Sigmoid colon (tissue), 7 donors: ENCODE results near the gene DGAT2L6. TPM values are rescaled to one million over a fixed set of nuclear protein-coding genes. Genes with fewer than 3 reads are reported as not detected.
"Not testable (repeated sequence)": the region's sequence is repeated elsewhere in the genome, so short reads cannot be mapped to it uniquely, and the experiment has no call there.

Source experiments
- DNase-seq: peaks from one replicate; pipeline ENCODE4 v3.0.0-alpha.2; 2019
- H3K27ac ChIP-seq, 4 donors: fragments of 200-600 bp; sonication (generic); one replicate each; pipeline ENCODE4 v1.5.1; 2016 to 2019; ENCODE audit warnings: mild to moderate bottlenecking in 1 of 4
- H3K27me3 ChIP-seq, 3 donors: fragments of 200-600 bp; sonication (generic); one replicate each; pipeline ENCODE4 v1.5.1; 2019; ENCODE audit warnings: mild to moderate bottlenecking in 1 of 3
- H3K36me3 ChIP-seq, 4 donors: fragments of 200-600 bp; sonication (generic); one replicate each; pipeline ENCODE4 v1.5.1; 2016 to 2019
- H3K4me1 ChIP-seq, 4 donors: fragments of 200-600 bp; sonication (generic); one replicate each; pipeline ENCODE4 v1.5.1; 2017 to 2019
- H3K4me3 ChIP-seq, 4 donors: fragments of 200-600 bp; sonication (generic); one replicate each; pipeline ENCODE4 v1.5.1; 2017 to 2019; ENCODE audit warnings: mild to moderate bottlenecking in 2 of 4, moderate library complexity in 1 of 4
- H3K9me3 ChIP-seq, 4 donors: fragments of 200-600 bp in 3 of 4; sonication (generic) in 3 of 4; one replicate each; pipeline versions ENCODE4 v1.5.1 to v1.6.1; 2013 to 2019
- EP300 ChIP-seq, 4 donors: sonication (generic); formaldehyde crosslinking; IDR thresholded peaks; one replicate each; pipeline ENCODE4 v1.6.1; 2017; ENCODE audit warnings: antibody characterized with exemption in 4 of 4
- POLR2A ChIP-seq, 2 donors: fragments of 450-650 bp; IDR thresholded peaks; one replicate each; pipeline ENCODE4 v1.6.1; 2016; ENCODE audit warnings: antibody characterized with exemption in 2 of 2, mild to moderate bottlenecking in 2 of 2, moderate library complexity in 2 of 2
- POLR2AphosphoS5 ChIP-seq, 4 donors: sonication (generic); formaldehyde crosslinking; IDR thresholded peaks; one replicate each; pipeline ENCODE4 v1.6.1; 2017; ENCODE audit warnings: antibody characterized with exemption in 4 of 4
- WGBS, 2 donors: extraction: QIAGEN DNeasy Blood & Tissue Kit; methylation state at CpG; one replicate each; pipeline ENCODE4 v1.1.7; 2013; 5-methylcytosine and 5-hydroxymethylcytosine counted together
- intact Hi-C: fragments of 100-400 bp; cut with DNase I; formaldehyde crosslinking; loops from one replicate; pipeline ENCODE4 v1.15.1; 2023
- polyA plus RNA-seq, 3 donors: library from polyadenylated mRNA; stranded (reverse); fragments of 200-250 nt; gene quantifications; one replicate each; pipeline ENCODE4 v1.2.3, GENCODE V29; 2013
- total RNA-seq, 4 donors: library from RNA; depleted of rRNA; stranded (reverse); fragments of >200 nt; gene quantifications; one replicate each; pipeline ENCODE4 v1.1.0, GENCODE V29; 2016
- TF ChIP-seq, protein P1 (sequence below), 4 experiments: fragments of 450-650 bp in 3 of 4; fragments of 200-600 bp in 1 of 4; IDR thresholded peaks; one replicate each; pipeline ENCODE4 v1.5.1; 2016 to 2019; ENCODE audit warnings: antibody characterized with exemption in 4 of 4, mild to moderate bottlenecking in 3 of 4, moderate library complexity in 2 of 4
- donor health status: healthy with polysubstance abuse.
- donor health status: Bipolar disorder and iron deficiency.
- donor health status: healthy.

Gene DGAT2L6
- total and polyA plus RNA-seq, 7 donors = not detected

- Histone ChIP-seq H3K9me3 (no peaks in the 10 kb centered on the region), H3K27me3 (no peaks in the 10 kb centered on the region), H3K36me3 (no peaks in the 10 kb centered on the region), H3K27ac (no peak overlapping the region), H3K4me3 (no peak overlapping the region), H3K4me1 (no peaks in the 10 kb centered on the region)
- intact Hi-C loops = no loop called here
- WGBS, 2 donors = 66 to 87% methylated on average over 5 of the region's 5 CpGs
- DNase-seq = no peak
- TF ChIP-seq, protein P1, sequence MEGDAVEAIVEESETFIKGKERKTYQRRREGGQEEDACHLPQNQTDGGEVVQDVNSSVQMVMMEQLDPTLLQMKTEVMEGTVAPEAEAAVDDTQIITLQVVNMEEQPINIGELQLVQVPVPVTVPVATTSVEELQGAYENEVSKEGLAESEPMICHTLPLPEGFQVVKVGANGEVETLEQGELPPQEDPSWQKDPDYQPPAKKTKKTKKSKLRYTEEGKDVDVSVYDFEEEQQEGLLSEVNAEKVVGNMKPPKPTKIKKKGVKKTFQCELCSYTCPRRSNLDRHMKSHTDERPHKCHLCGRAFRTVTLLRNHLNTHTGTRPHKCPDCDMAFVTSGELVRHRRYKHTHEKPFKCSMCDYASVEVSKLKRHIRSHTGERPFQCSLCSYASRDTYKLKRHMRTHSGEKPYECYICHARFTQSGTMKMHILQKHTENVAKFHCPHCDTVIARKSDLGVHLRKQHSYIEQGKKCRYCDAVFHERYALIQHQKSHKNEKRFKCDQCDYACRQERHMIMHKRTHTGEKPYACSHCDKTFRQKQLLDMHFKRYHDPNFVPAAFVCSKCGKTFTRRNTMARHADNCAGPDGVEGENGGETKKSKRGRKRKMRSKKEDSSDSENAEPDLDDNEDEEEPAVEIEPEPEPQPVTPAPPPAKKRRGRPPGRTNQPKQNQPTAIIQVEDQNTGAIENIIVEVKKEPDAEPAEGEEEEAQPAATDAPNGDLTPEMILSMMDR (IDR thresholded peaks at IDR 0.05) = no peak
- no peak for TF ChIP-seq EP300 (IDR thresholded peaks at IDR 0.05)
Observed at GRCh38 chrX:70183091-70183490, 5.8 kb downstream of the DGAT2L6 start.

DNA sequence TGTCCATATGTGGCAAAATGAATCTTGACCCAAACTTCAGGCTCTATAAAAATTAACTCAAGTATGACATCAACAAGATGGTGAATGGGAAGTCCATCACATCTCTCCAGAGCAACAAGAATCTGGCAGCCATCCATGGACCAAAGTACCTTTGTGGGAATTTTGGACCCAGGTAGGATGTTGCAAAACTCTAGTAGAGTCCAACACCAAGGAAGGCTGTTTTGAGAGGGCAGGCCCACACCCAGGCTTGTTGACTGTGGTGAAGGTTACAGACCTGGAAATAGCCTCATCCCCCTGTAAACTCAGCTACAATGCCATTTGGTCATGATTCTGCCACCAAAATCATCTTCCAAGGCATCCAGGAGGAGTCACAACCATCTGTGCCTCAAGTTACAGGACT lies 12.9 kb downstream of the DGAT2L6 start:
- DNase-seq = no peak
- Histone ChIP-seq H3K4me1 (no peaks in the 10 kb centered on the region), H3K9me3 (no peaks in the 10 kb centered on the region), H3K27me3 (no peaks in the 10 kb centered on the region), H3K4me3 (no peak overlapping the region), H3K27ac (no peak overlapping the region), H3K36me3 (no peaks in the 10 kb centered on the region)
- intact Hi-C loops = no loop called here
- TF ChIP-seq POLR2AphosphoS5 (IDR thresholded peaks at IDR 0.05) = no peak
- TF ChIP-seq EP300 (IDR thresholded peaks at IDR 0.05) = no peak
- no peak for TF ChIP-seq POLR2A (IDR thresholded peaks at IDR 0.05)
- TF ChIP-seq, protein P1 (IDR thresholded peaks at IDR 0.05) = no peak

GRCh38 chrX:70196961-70197720 lies 19.9 kb downstream of the DGAT2L6 start:
- Histone ChIP-seq H3K9me3 (no peaks in the 10 kb centered on the region), H3K27ac (no peak overlapping the region), H3K4me1 (no peaks in the 10 kb centered on the region), H3K36me3 (no peaks in the 10 kb centered on the region), H3K27me3 (no peaks in the 10 kb centered on the region), H3K4me3 (no peak overlapping the region)
- 6 to 13% methylated on average over 12 of the region's 12 CpGs for WGBS, 2 donors
- intact Hi-C loops = no loop called here
- TF ChIP-seq, protein P1 (IDR thresholded peaks at IDR 0.05) = peak in 2 of 4 experiments; percentile 32 to 47
- TF ChIP-seq POLR2AphosphoS5 (IDR thresholded peaks at IDR 0.05) = no peak
- no peak for DNase-seq

DNA sequence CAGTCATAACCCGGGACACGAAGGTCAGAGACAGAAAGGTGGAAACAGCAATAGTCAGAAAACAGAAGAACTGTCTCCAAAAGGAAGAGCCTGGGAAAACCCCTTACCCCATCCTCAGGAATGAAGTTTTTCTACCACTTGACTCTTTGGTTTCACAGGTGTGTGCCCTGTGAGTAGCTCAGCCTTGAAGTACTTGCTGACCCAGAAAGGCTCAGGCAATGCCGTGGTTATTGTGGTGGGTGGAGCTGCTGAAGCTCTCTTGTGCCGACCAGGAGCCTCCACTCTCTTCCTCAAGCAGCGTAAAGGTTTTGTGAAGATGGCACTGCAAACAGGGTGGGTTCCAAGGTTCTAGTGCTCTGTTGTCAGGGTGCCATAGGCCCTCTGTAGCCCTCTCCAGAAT lies 24.4 kb downstream of the DGAT2L6 start:
- 77 to 86% methylated on average over 5 of the region's 5 CpGs for WGBS, 2 donors
- no peak overlapping the region for H3K27ac ChIP-seq
- DNase-seq = no peak
- no peaks in the 10 kb centered on the region for H3K9me3 ChIP-seq
- TF ChIP-seq, protein P1 (IDR thresholded peaks at IDR 0.05) = no peak
- no peak for TF ChIP-seq POLR2AphosphoS5 (IDR thresholded peaks at IDR 0.05)
- TF ChIP-seq EP300 (IDR thresholded peaks at IDR 0.05) = no peak
- TF ChIP-seq POLR2A (IDR thresholded peaks at IDR 0.05) = no peak
- no peaks in the 10 kb centered on the region for H3K27me3 ChIP-seq
- H3K36me3 ChIP-seq = no peaks in the 10 kb centered on the region
- intact Hi-C loops = loop anchor here (10.0 kb wide), 1 partner anchor 223 kb away; the partner anchor contains the start of gene GDPD2
- no peak overlapping the region for H3K4me3 ChIP-seq
- no peaks in the 10 kb centered on the region for H3K4me1 ChIP-seq

DNA sequence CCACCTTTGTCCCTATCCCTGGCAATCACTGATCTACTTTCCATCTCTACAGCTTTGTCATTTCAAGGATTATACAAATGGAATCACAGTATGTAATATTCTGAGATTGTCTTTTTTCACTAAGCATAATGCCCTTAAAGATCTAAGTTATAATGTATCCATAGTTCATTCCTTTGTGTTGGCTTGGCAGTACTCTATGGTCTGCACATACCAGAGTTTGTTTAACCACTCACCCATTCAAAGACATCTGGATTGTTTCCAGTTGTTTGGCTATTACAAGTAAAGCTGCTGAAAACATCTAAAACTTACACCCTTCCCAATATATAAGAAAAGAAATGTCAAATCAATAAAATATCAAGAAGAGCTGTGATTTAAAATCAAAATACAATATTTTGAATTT lies 31.2 kb downstream of the DGAT2L6 start:
- no peak for DNase-seq
- Histone ChIP-seq H3K4me3 (no peak overlapping the region), H3K27me3 (no peaks in the 10 kb centered on the region), H3K27ac (no peak overlapping the region), H3K4me1 (no peaks in the 10 kb centered on the region), H3K9me3 (no peaks in the 10 kb centered on the region), H3K36me3 (no peaks in the 10 kb centered on the region)
- intact Hi-C loops = loop anchor here (10.0 kb wide), 1 partner anchor 216 kb away; the partner anchor contains the start of gene GDPD2
- TF ChIP-seq, protein P1 (IDR thresholded peaks at IDR 0.05) = no peak
- TF ChIP-seq EP300 (IDR thresholded peaks at IDR 0.05) (no peak), POLR2A (IDR thresholded peaks at IDR 0.05) (no peak), POLR2AphosphoS5 (IDR thresholded peaks at IDR 0.05) (no peak)

DNA sequence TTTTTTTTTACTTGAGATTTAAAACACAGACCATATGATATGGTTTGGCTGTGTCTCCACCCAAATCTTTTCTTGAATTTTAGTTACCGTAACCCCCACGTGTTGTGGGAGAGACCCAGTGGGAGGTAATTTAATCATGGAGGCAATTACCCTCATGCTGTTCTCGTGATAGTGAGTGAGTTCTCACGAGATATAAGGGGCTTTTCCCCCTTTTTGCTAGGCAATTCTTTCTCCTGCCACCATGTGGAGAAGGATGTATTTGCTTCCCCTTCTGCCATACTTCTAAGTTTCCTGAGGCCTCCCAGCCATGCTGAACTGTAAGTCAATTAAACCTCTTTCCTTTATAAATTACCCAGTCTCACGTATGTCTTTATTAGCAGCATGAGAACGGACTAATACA lies 32.3 kb downstream of the DGAT2L6 start:
- not testable (repeated sequence) for H3K9me3 ChIP-seq
- intact Hi-C loops = loop anchor here (10.0 kb wide), 1 partner anchor 215 kb away; the partner anchor contains the start of gene GDPD2
- 52 to 65% methylated on average over 6 of the region's 6 CpGs for WGBS, 2 donors

More for the DNA sequence above, 32.3 kb downstream of the DGAT2L6 start:
- H3K27ac ChIP-seq, H3K4me1 ChIP-seq, H3K27me3 ChIP-seq, H3K4me3 ChIP-seq, DNase-seq, H3K36me3 ChIP-seq: not testable (repeated sequence)
